HCT116 (cell line): ENCODE results near the gene RS1. TPM values are rescaled to one million over a fixed set of nuclear protein-coding genes. Genes with fewer than 3 reads are reported as not detected.

Experiments used
- ATAC-seq: fragments of 200-7000 bp; cut with Tn5 transposase; 2 replicates; pipeline ENCODE4 v1.9.1; 2020; ENCODE audit warnings: mild to moderate bottlenecking, moderate library complexity
- BruUV-seq: library from RNA; stranded (reverse); fragments of 400-500 nt; replicated peaks from 2 replicates; lab custom pipeline; 2021; lab: Mats Ljungman, UMichigan
- CTCF ChIA-PET: fragments of 300-600 bp; sonication (Branson Sonifier 250); formaldehyde crosslinking; loops from one replicate; lab custom pipeline; 2021; ENCODE audit warnings: antibody characterized with exemption; lab: Charles Lee
- POLR2A ChIA-PET: fragments of 300-600, 350-600 bp; sonication (Branson Sonifier 250); formaldehyde crosslinking; loops from one replicate; lab custom pipeline; 2021; ENCODE audit warnings: antibody characterized with exemption; lab: Charles Lee
- RAD21 ChIA-PET, 2 experiments: fragments of 300-600 bp; sonication (Branson Sonifier 250); formaldehyde crosslinking; loops; one replicate each; lab custom pipeline; 2023; ENCODE audit warnings: low total read pairs in 2 of 2; ENCODE audit not compliant: uncharacterized antibody in 2 of 2, unreplicated experiment in 2 of 2, low non-redundant PET in 1 of 2; lab: Charles Lee
- DNase-seq: peaks from one replicate; pipeline ENCODE4 v3.0.0-alpha.2; 2010; ENCODE audit warnings: low read depth, low spot score
- H2AFZ ChIP-seq: fragments of 200-600 bp; shearing (Covaris generic), sonication (generic); 2 replicates; pipeline ENCODE4 v1.6.1; 2017; ENCODE audit warnings: low read depth, mixed run types, mixed read lengths, antibody characterized with exemption, low read length; ENCODE audit not compliant: poor library complexity, severe bottlenecking
- H3K27ac ChIP-seq: 2 replicates; pipeline ENCODE4 v1.5.1; 2012; ENCODE audit warnings: low read depth, low read length
- H3K27me3 ChIP-seq: fragments of 200-600 bp; sonication (generic); 2 replicates; pipeline ENCODE4 v1.6.1; 2016; ENCODE audit warnings: mixed run types, low read length, mixed read lengths; ENCODE audit not compliant: insufficient read depth
- H3K36me3 ChIP-seq, 2 experiments: fragments of 200-500 bp in 1 of 2; fragments of 200-600 bp in 1 of 2; sonication (Bioruptor generic) in 1 of 2; sonication (generic) in 1 of 2; 2 replicates each; pipeline versions ENCODE4 v1.5.1 to v1.6.1; 2014 to 2016; ENCODE audit warnings: low read length in 2 of 2, inconsistent platforms in 1 of 2, mixed read lengths in 1 of 2, mixed run types in 1 of 2; ENCODE audit not compliant: insufficient read depth in 2 of 2, control insufficient read depth in 1 of 2
- H3K4me1 ChIP-seq, 2 experiments: fragments of 200-600 bp in 1 of 2; sonication (generic) in 1 of 2; 2 replicates each; pipeline versions ENCODE4 v1.5.1 to v1.6.1; 2012 to 2017; ENCODE audit warnings: low read length in 2 of 2, inconsistent platforms in 1 of 2, mild to moderate bottlenecking in 1 of 2, mixed read lengths in 1 of 2, mixed run types in 1 of 2, moderate library complexity in 1 of 2; ENCODE audit not compliant: insufficient read depth in 2 of 2, control insufficient read depth in 1 of 2
- H3K4me2 ChIP-seq: fragments of 200-600 bp; sonication (generic); 2 replicates; pipeline ENCODE4 v1.6.1; 2017; ENCODE audit warnings: mixed run types, low read length, mixed read lengths
- H3K4me3 ChIP-seq, 2 experiments: fragments of 200-600 bp in 1 of 2; sonication (generic) in 1 of 2; replicated peaks in 1 of 2; 2 replicates each; pipeline ENCODE4 v1.5.1; 2011 to 2016; ENCODE audit warnings: low read length in 2 of 2, control low read depth in 1 of 2, low read depth in 1 of 2, mild to moderate bottlenecking in 1 of 2, mixed read lengths in 1 of 2, mixed run types in 1 of 2
- H3K79me2 ChIP-seq: fragments of 200-600 bp; sonication (generic); 2 replicates; pipeline ENCODE4 v1.6.1; 2017; ENCODE audit warnings: mild to moderate bottlenecking, mixed run types, low read length, moderate library complexity, mixed read lengths; ENCODE audit not compliant: insufficient read depth
- H3K9ac ChIP-seq: fragments of 200-600 bp; sonication (generic); 2 replicates; pipeline ENCODE4 v1.6.1; 2016; ENCODE audit warnings: low read length, mixed read lengths
- H3K9me2 ChIP-seq: fragments of 200-600 bp; sonication (generic), shearing (Covaris generic); 2 replicates; pipeline ENCODE4 v1.6.1; 2017; ENCODE audit warnings: mixed run types, mild to moderate bottlenecking, moderate library complexity; ENCODE audit not compliant: insufficient read depth
- H3K9me3 ChIP-seq, 2 experiments: fragments of 200-500 bp in 1 of 2; fragments of 200-600 bp in 1 of 2; sonication (Bioruptor generic) in 1 of 2; sonication (generic) in 1 of 2; 2 replicates each; pipeline ENCODE4 v1.6.1; 2014 to 2017; ENCODE audit warnings: low read length in 2 of 2, mixed read lengths in 2 of 2, inconsistent platforms in 1 of 2, low read depth in 1 of 2, mild to moderate bottlenecking in 1 of 2, mixed run types in 1 of 2, moderate library complexity in 1 of 2; ENCODE audit not compliant: control insufficient read depth in 1 of 2, insufficient read depth in 1 of 2
- H4K20me1 ChIP-seq: fragments of 200-600 bp; sonication (generic), shearing (Covaris generic); 2 replicates; pipeline ENCODE4 v1.6.1; 2017; ENCODE audit warnings: mixed run types, mild to moderate bottlenecking, moderate library complexity; ENCODE audit not compliant: insufficient read depth
- ELF1 ChIP-seq: IDR thresholded peaks from 2 replicates; pipeline ENCODE4 v1.6.1; 2012; ENCODE audit warnings: low read depth, borderline replicate concordance
- MAX ChIP-seq: IDR thresholded peaks from 2 replicates; pipeline ENCODE4 v1.6.1; 2012
- SRF ChIP-seq: IDR thresholded peaks from 2 replicates; pipeline ENCODE4 v1.6.1; 2012; ENCODE audit warnings: low read depth
- TCF7L2 ChIP-seq: IDR thresholded peaks from 2 replicates; pipeline ENCODE4 v1.7.0; 2011; ENCODE audit warnings: borderline replicate concordance, inconsistent platforms; ENCODE audit not compliant: insufficient read depth, insufficient read length; ENCODE audit errors: extremely low read depth
- ZBTB33 ChIP-seq: IDR thresholded peaks from 2 replicates; pipeline ENCODE4 v1.6.1; 2011; ENCODE audit warnings: mild to moderate bottlenecking, low read length, moderate library complexity; ENCODE audit not compliant: insufficient replicate concordance; ENCODE audit errors: extremely low read depth
- intact Hi-C: fragments of 100-400 bp; cut with micrococcal nuclease; formaldehyde crosslinking; loops from 2 replicates; pipeline ENCODE4 v1.10.0; 2022
- total RNA-seq: library from RNA; stranded (reverse); gene quantifications from one replicate; pipeline ENCODE4 v1.2.1, GENCODE V29; 2021; ENCODE audit not compliant: unreplicated experiment

RS1 gene
- total RNA-seq, 1 experiment from 2014 or later = not detected

- H3K27me3 ChIP-seq = no peaks in the 10 kb centered on the region
- ATAC-seq (no peak), DNase-seq (no peak)
- H4K20me1 ChIP-seq = no peaks in the 10 kb centered on the region
- no TSS peak for BruUV-seq
- no peaks in the 10 kb centered on the region for H3K4me1 ChIP-seq
- H3K79me2 ChIP-seq = no peaks in the 10 kb centered on the region
- H3K27ac ChIP-seq = no peak overlapping the region
- no peak overlapping the region for H3K4me3 ChIP-seq
- H3K36me3 ChIP-seq = no peaks in the 10 kb centered on the region
- RAD21 ChIA-PET = no interaction called here
- no peaks in the 10 kb centered on the region for H3K9me2 ChIP-seq
- POLR2A ChIA-PET = no interaction called here
- TF ChIP-seq SRF = no peak
- H2AFZ ChIP-seq = no peak overlapping the region
- no peak overlapping the region for H3K4me2 ChIP-seq
- H3K9ac ChIP-seq = no peak overlapping the region
- no peaks in the 10 kb centered on the region for H3K9me3 ChIP-seq
- CTCF ChIA-PET = no interaction called here
- intact Hi-C loops = no loop called here
Observed at GRCh38 chrX:18650662-18651061, 21.2 kb downstream of the RS1 start.

GRCh38 chrX:18649498-18649951, 22.4 kb downstream of the RS1 start:
- H3K9ac ChIP-seq = no peak overlapping the region
- TF ChIP-seq MAX = no peak
- TF ChIP-seq, all 23 proteins: peak for 0
- Histone ChIP-seq H2AFZ (no peak overlapping the region), H3K4me2 (no peak overlapping the region), H3K4me1 (no peaks in the 10 kb centered on the region), H3K4me3 (no peak overlapping the region), H3K27me3 (no peaks in the 10 kb centered on the region), H3K9me2 (no peaks in the 10 kb centered on the region), H3K27ac (no peak overlapping the region), H3K9me3 (no peaks in the 10 kb centered on the region), H3K36me3 (no peaks in the 10 kb centered on the region), H3K79me2 (no peaks in the 10 kb centered on the region), H4K20me1 (no peaks in the 10 kb centered on the region)
- DNase-seq (no peak), ATAC-seq (no peak)
- intact Hi-C loops = no loop called here
- POLR2A ChIA-PET = no interaction called here
- BruUV-seq = no TSS peak
- RAD21 ChIA-PET = no interaction called here
- CTCF ChIA-PET = no interaction called here

- BruUV-seq = no TSS peak
- no peak overlapping the region for H3K9ac ChIP-seq
Observed at GRCh38 chrX:18647621-18648020, 24.3 kb downstream of the RS1 start.

More at GRCh38 chrX:18647621-18648020, 24.3 kb downstream of the RS1 start:
- H3K27me3 ChIP-seq = no peaks in the 10 kb centered on the region
- CTCF ChIA-PET = no interaction called here
- ATAC-seq = no peak
- TF ChIP-seq ZBTB33 (no peak), ELF1 (no peak), TCF7L2 (no peak)
- TF ChIP-seq, all 23 proteins: peak for 0
- Histone ChIP-seq H3K4me2 (no peak overlapping the region), H4K20me1 (no peaks in the 10 kb centered on the region), H2AFZ (no peak overlapping the region), H3K9me2 (no peaks in the 10 kb centered on the region), H3K9me3 (no peaks in the 10 kb centered on the region), H3K27ac (no peak overlapping the region), H3K36me3 (no peaks in the 10 kb centered on the region), H3K4me1 (no peaks in the 10 kb centered on the region), H3K4me3 (no peak overlapping the region), H3K79me2 (no peaks in the 10 kb centered on the region)
- intact Hi-C loops = no loop called here
- no peak for DNase-seq
- RAD21 ChIA-PET = no interaction called here
- POLR2A ChIA-PET = no interaction called here
